ENCODE results near the gene KRTAP10-4. TPM values are rescaled to one million over a fixed set of nuclear protein-coding genes. Genes with fewer than 3 reads are reported as not detected.

KRTAP10-4 gene
- polyA plus RNA-seq, 1 of the 3 experiments (the other 2 are of a cell fraction), result not detected

- 0% methylated on average over 1 of the region's 1 CpG for WGBS (ENCODE audit: low lambda C conversion rate)
- Histone ChIP-seq H3K9me3 (no peaks in the 10 kb centered on the region), H3K4me2 (no peak overlapping the region), H3F3A (replicated peaks; ENCODE audit: insufficient read depth) (no peaks in the 10 kb centered on the region), H3K4me3 (ENCODE audit: low read depth in 2 of 2, low read length in 1 of 2) (no peak overlapping the region), H3K27me3 (ENCODE audit: insufficient read depth) (peaks cover 14% of the 10 kb centered on the region; the same call in 1 of the 2 replicates), H3K9ac (no peak overlapping the region), H3K36me3 (replicated peaks in 1 of 2; ENCODE audit: control insufficient read depth in 1 of 2, insufficient read depth in 2 of 2, low read length in 1 of 2) (no peaks in the 10 kb centered on the region), H3K4me1 (ENCODE audit: control insufficient read depth in 1 of 2, insufficient read depth in 2 of 2, low read depth in 1 of 2, low read length in 1 of 2) (no peaks in the 10 kb centered on the region), H3K9me2 (no peaks in the 10 kb centered on the region), H4K20me1 (ENCODE audit: insufficient read depth) (no peaks in the 10 kb centered on the region), H3K27ac (ENCODE audit: low read depth in 2 of 2, low read length in 1 of 2) (no peak overlapping the region), H2AFZ (ENCODE audit: low read depth) (no peak overlapping the region), H3K79me2 (ENCODE audit: insufficient read depth) (no peaks in the 10 kb centered on the region)
- DNase-seq, result no peak
- ChIA-PET CTCF (no interaction called here), POLR2A (no interaction called here)
- TF ChIP-seq EZH2phosphoT487 (IDR thresholded peaks at IDR 0.05; ENCODE audit: borderline replicate concordance, low read depth) (no peak), JUND (IDR thresholded peaks at IDR 0.05) (no peak), NRF1 (IDR thresholded peaks at IDR 0.05; ENCODE audit: low read depth, low read length) (no peak), SMC3 (IDR thresholded peaks at IDR 0.05; ENCODE audit: low read depth, low read length) (no peak), RCOR1 (IDR thresholded peaks at IDR 0.05; ENCODE audit: low read length) (no peak), CHD2 (IDR thresholded peaks at IDR 0.05; ENCODE audit: low read length, partially characterized antibody) (no peak), TCF12 (IDR thresholded peaks at IDR 0.05) (no peak), FOXJ3 (CRISPR knock-in tag; IDR thresholded peaks at IDR 0.05) (no peak), EP300 (IDR thresholded peaks at IDR 0.05; ENCODE audit: borderline replicate concordance in 1 of 2, low read depth in 1 of 2, low read length in 1 of 2) (no peak), YY1 (IDR thresholded peaks at IDR 0.05; ENCODE audit: low read depth) (no peak), ELF1 (IDR thresholded peaks at IDR 0.05) (no peak), USF2 (IDR thresholded peaks at IDR 0.05; ENCODE audit: borderline replicate concordance, low read depth, low read length) (no peak), GABPA (IDR thresholded peaks at IDR 0.05; ENCODE audit: low read depth) (no peak), TAF1 (IDR thresholded peaks at IDR 0.05; ENCODE audit: borderline replicate concordance, low read depth, low read length) (no peak)
- TF ChIP-seq, protein P1, sequence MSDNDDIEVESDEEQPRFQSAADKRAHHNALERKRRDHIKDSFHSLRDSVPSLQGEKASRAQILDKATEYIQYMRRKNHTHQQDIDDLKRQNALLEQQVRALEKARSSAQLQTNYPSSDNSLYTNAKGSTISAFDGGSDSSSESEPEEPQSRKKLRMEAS (IDR thresholded peaks at IDR 0.05; ENCODE audit: low read depth), result no peak
- TF ChIP-seq, protein P2, sequence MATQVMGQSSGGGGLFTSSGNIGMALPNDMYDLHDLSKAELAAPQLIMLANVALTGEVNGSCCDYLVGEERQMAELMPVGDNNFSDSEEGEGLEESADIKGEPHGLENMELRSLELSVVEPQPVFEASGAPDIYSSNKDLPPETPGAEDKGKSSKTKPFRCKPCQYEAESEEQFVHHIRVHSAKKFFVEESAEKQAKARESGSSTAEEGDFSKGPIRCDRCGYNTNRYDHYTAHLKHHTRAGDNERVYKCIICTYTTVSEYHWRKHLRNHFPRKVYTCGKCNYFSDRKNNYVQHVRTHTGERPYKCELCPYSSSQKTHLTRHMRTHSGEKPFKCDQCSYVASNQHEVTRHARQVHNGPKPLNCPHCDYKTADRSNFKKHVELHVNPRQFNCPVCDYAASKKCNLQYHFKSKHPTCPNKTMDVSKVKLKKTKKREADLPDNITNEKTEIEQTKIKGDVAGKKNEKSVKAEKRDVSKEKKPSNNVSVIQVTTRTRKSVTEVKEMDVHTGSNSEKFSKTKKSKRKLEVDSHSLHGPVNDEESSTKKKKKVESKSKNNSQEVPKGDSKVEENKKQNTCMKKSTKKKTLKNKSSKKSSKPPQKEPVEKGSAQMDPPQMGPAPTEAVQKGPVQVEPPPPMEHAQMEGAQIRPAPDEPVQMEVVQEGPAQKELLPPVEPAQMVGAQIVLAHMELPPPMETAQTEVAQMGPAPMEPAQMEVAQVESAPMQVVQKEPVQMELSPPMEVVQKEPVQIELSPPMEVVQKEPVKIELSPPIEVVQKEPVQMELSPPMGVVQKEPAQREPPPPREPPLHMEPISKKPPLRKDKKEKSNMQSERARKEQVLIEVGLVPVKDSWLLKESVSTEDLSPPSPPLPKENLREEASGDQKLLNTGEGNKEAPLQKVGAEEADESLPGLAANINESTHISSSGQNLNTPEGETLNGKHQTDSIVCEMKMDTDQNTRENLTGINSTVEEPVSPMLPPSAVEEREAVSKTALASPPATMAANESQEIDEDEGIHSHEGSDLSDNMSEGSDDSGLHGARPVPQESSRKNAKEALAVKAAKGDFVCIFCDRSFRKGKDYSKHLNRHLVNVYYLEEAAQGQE (IDR thresholded peaks at IDR 0.05; ENCODE audit: low read depth, low read length), result no peak
- TF ChIP-seq, protein P3, sequence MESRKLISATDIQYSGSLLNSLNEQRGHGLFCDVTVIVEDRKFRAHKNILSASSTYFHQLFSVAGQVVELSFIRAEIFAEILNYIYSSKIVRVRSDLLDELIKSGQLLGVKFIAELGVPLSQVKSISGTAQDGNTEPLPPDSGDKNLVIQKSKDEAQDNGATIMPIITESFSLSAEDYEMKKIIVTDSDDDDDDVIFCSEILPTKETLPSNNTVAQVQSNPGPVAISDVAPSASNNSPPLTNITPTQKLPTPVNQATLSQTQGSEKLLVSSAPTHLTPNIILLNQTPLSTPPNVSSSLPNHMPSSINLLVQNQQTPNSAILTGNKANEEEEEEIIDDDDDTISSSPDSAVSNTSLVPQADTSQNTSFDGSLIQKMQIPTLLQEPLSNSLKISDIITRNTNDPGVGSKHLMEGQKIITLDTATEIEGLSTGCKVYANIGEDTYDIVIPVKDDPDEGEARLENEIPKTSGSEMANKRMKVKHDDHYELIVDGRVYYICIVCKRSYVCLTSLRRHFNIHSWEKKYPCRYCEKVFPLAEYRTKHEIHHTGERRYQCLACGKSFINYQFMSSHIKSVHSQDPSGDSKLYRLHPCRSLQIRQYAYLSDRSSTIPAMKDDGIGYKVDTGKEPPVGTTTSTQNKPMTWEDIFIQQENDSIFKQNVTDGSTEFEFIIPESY (IDR thresholded peaks at IDR 0.05; ENCODE audit: borderline replicate concordance, low read depth), result no peak
Observed at GRCh38 chr21:44542716-44543115, 30.8 kb upstream of the KRTAP10-4 start.
